HG03558 (cell line): Measurements from ENCODE around the gene PWP1.
A peak's percentile ranks its signal among the peaks of the same experiment; 100 is the strongest.

Experiments
- ATAC-seq: cut with Tn5 transposase; IDR thresholded peaks from one replicate; pipeline ENCODE4 v1.9.1; 2021; ENCODE audit warnings: moderate number of reproducible peaks; ENCODE audit not compliant: unreplicated experiment; ENCODE audit errors: extremely low read depth

The PWP1 gene

GRCh38 chr12:107685360-107686248 is at the start of gene PWP1:
TSS of gene PWP1 (plus strand) at chr12:107685799. CDS start at chr12:107685900, 101 bp downstream.
- ATAC-seq, result peak; percentile 71

GRCh38 chr12:107641154-107641553 is 44.4 kb upstream of the PWP1 start:
- no peak for ATAC-seq

- no peak for ATAC-seq
Observed at GRCh38 chr12:107642240-107642639, 43.4 kb upstream of the PWP1 start.

- no peak for ATAC-seq
Observed at GRCh38 chr12:107645630-107646333, 39.8 kb upstream of the PWP1 start.

- ATAC-seq, result no peak
Observed at GRCh38 chr12:107646436-107646835, 39.2 kb upstream of the PWP1 start.

GRCh38 chr12:107649661-107650061 is 35.9 kb upstream of the PWP1 start:
- ATAC-seq, result no peak

GRCh38 chr12:107650977-107651376 is 34.6 kb upstream of the PWP1 start:
- ATAC-seq, result no peak

- ATAC-seq, result no peak
Observed at GRCh38 chr12:107651571-107652449, 33.8 kb upstream of the PWP1 start.

GRCh38 chr12:107653519-107653918 is 32.1 kb upstream of the PWP1 start:
- no peak for ATAC-seq

GRCh38 chr12:107654873-107655272 is 30.7 kb upstream of the PWP1 start:
- ATAC-seq, result no peak

GRCh38 chr12:107655281-107656065 is 30.1 kb upstream of the PWP1 start:
- no peak for ATAC-seq

GRCh38 chr12:107656302-107656701 is 29.3 kb upstream of the PWP1 start:
- ATAC-seq, result no peak

GRCh38 chr12:107657133-107657532 is 28.5 kb upstream of the PWP1 start:
- ATAC-seq, result no peak

GRCh38 chr12:107657621-107658020 is 28.0 kb upstream of the PWP1 start:
- ATAC-seq, result no peak

- no peak for ATAC-seq
Observed at GRCh38 chr12:107660235-107660634, 25.4 kb upstream of the PWP1 start.

GRCh38 chr12:107660861-107661415 is 24.7 kb upstream of the PWP1 start:
- no peak for ATAC-seq

GRCh38 chr12:107661830-107662229 is 23.8 kb upstream of the PWP1 start:
- no peak for ATAC-seq

GRCh38 chr12:107662484-107662883 is 23.1 kb upstream of the PWP1 start:
- ATAC-seq, result no peak

- no peak for ATAC-seq
Observed at GRCh38 chr12:107663277-107663676, 22.3 kb upstream of the PWP1 start.
